K562 (cell line): ENCODE measurements around the gene TUBB4B. TPM values are rescaled to one million over a fixed set of nuclear protein-coding genes. Genes with fewer than 3 reads are reported as not detected.

Experiments used
- CSDE1 ChIP-seq, 2 experiments: fragments of 450-650 bp; IDR thresholded peaks; 2 replicates each; pipeline ENCODE4 v1.6.1; 2016; ENCODE audit warnings: mild to moderate bottlenecking in 1 of 2
- E2F1 ChIP-seq: sonication (generic); formaldehyde crosslinking; IDR thresholded peaks from 2 replicates; pipeline ENCODE4 v1.8.1; 2023; ENCODE audit warnings: mild to moderate bottlenecking, missing genetic modification reagents, moderate library complexity
- E2F3 ChIP-seq: fragments of 250-450 bp; sonication (Bioruptor Pico); IDR thresholded peaks from 2 replicates; pipeline ENCODE4 v1.4.0; 2020; ENCODE audit warnings: mild to moderate bottlenecking
- EGR1 ChIP-seq: fragments of 450-650 bp; conservative IDR thresholded peaks from 2 replicates; pipeline ENCODE4 v1.6.1; 2017; ENCODE audit warnings: mild to moderate bottlenecking
- FOXA1 ChIP-seq: fragments of 450-650 bp; IDR thresholded peaks from 2 replicates; pipeline ENCODE4 v1.6.1; 2016; ENCODE audit warnings: mild to moderate bottlenecking, borderline replicate concordance
- FOXP1 ChIP-seq: sonication (generic); formaldehyde crosslinking; IDR thresholded peaks from 2 replicates; pipeline ENCODE4 v1.8.0; 2022; ENCODE audit warnings: mild to moderate bottlenecking, missing genetic modification reagents
- ID3 ChIP-seq, 2 experiments: fragments of 250-450 bp in 1 of 2; fragments of 450-650 bp in 1 of 2; sonication (Bioruptor Pico) in 1 of 2; IDR thresholded peaks; 2 replicates each; pipeline versions ENCODE4 v1.6.1 to v1.8.0; 2016 to 2021; ENCODE audit warnings: mild to moderate bottlenecking in 2 of 2, moderate library complexity in 2 of 2, missing compliant biosample characterization in 1 of 2, missing genetic modification characterization in 1 of 2
- KDM4B ChIP-seq, 2 experiments: fragments of 450-650 bp in 1 of 2; sonication (generic) in 1 of 2; IDR thresholded peaks; 2 replicates each; pipeline ENCODE4 v1.6.1; 2016 to 2017; ENCODE audit warnings: borderline replicate concordance in 2 of 2, antibody characterized with exemption in 1 of 2, low read depth in 1 of 2, mild to moderate bottlenecking in 1 of 2
- MYC ChIP-seq, 2 experiments: fragments of 250-450 bp in 1 of 2; sonication (Bioruptor Pico) in 1 of 2; IDR thresholded peaks; 2 replicates each; pipeline versions ENCODE4 v1.5.1 to v1.6.1; 2012 to 2021; ENCODE audit warnings: low read depth in 2 of 2, borderline replicate concordance in 1 of 2, improper control_type of control experiment in 1 of 2, low read length in 1 of 2, mild to moderate bottlenecking in 1 of 2, moderate library complexity in 1 of 2
- NR2F6 ChIP-seq: fragments of 450-650 bp; formaldehyde crosslinking; IDR thresholded peaks from 2 replicates; pipeline ENCODE4 v1.4.0; 2020; ENCODE audit warnings: mild to moderate bottlenecking
- POLR2B ChIP-seq: fragments of 450-650 bp; IDR thresholded peaks from 2 replicates; pipeline ENCODE4 v1.6.1; 2018; ENCODE audit warnings: low read depth; ENCODE audit not compliant: partially characterized antibody
- SMARCA5 ChIP-seq: fragments of 450-650 bp; IDR thresholded peaks from 2 replicates; pipeline ENCODE4 v1.6.1; 2016
- TAF15 ChIP-seq: fragments of 200-400 bp; formaldehyde crosslinking; IDR thresholded peaks from 2 replicates; pipeline ENCODE4 v1.6.1; 2017; ENCODE audit warnings: mild to moderate bottlenecking, low read depth, low read length, moderate library complexity
- ZNF175 ChIP-seq: fragments of 200-800 bp; sonication (Bioruptor generic); IDR thresholded peaks from 2 replicates; pipeline ENCODE4 v1.6.1; 2016; ENCODE audit warnings: low read depth, mild to moderate bottlenecking, missing genetic modification characterization, missing compliant biosample characterization
- ZNF449 ChIP-seq: fragments of 250-450 bp; sonication (Bioruptor Pico); IDR thresholded peaks from 2 replicates; pipeline ENCODE4 v1.8.0; 2022; ENCODE audit warnings: moderate library complexity, mild to moderate bottlenecking, inconsistent platforms
- polyA plus RNA-seq, 8 experiments: library from polyadenylated mRNA; depleted of rRNA in 4 of 8; stranded (reverse) in 5 of 8; unstranded in 3 of 8; fragments of >200 nt; fragmentation: Nextera tagmentation in 2 of 8; fragmentation: Illumina TruSeq in 1 of 8; extraction: Ambion mirVana in 2 of 8; extraction: Trizol in 1 of 8; gene quantifications; 2 replicates each; pipeline versions ENCODE4 v1.2.1 to v1.2.3, GENCODE V29; 2011 to 2014; ENCODE audit warnings: inconsistent platforms in 1 of 8, missing spikeins in 1 of 8
- total RNA-seq, 7 experiments: library from RNA; depleted of rRNA in 6 of 7; stranded (reverse); fragments of >200 nt in 6 of 7; fragmentation: Illumina TruSeq in 2 of 7; extraction: Trizol in 2 of 7; gene quantifications; 2 replicates each; pipeline versions ENCODE4 v1.2.1 to v1.2.3, GENCODE V29; 2011 to 2021; ENCODE audit warnings: low replicate concordance in 1 of 7
- TF ChIP-seq, protein P1 (sequence below): sonication (generic); formaldehyde crosslinking; IDR thresholded peaks from 2 replicates; pipeline ENCODE4 v1.5.0; 2020; ENCODE audit warnings: missing genetic modification reagents
- TF ChIP-seq, protein P2 (sequence below), 3 experiments: fragments of 200-800 bp in 1 of 3; sonication (Bioruptor generic) in 1 of 3; sonication (generic) in 1 of 3; formaldehyde crosslinking in 1 of 3; IDR thresholded peaks; 2 replicates each; pipeline versions ENCODE4 v1.6.1 to v1.8.0; 2016 to 2022; ENCODE audit warnings: mild to moderate bottlenecking in 2 of 3, missing compliant biosample characterization in 2 of 3, missing genetic modification characterization in 2 of 3, missing genetic modification reagents in 1 of 3
- TF ChIP-seq, protein P3 (sequence below): sonication (generic); formaldehyde crosslinking; IDR thresholded peaks from 2 replicates; pipeline ENCODE4 v1.9.0; 2022; ENCODE audit warnings: mild to moderate bottlenecking, missing genetic modification reagents
- TF ChIP-seq, protein P4 (sequence below): fragments of 250-450 bp; sonication (Bioruptor Pico); IDR thresholded peaks from 2 replicates; pipeline ENCODE4 v1.8.0; 2021; ENCODE audit warnings: mild to moderate bottlenecking, moderate library complexity

The TUBB4B gene
- total and polyA plus RNA-seq, 9 of the 15 experiments (the other 6 are each of a cell fraction or from before 2014, with no cell fraction given), result 24.1 to 443 (median 268) TPM

DNA sequence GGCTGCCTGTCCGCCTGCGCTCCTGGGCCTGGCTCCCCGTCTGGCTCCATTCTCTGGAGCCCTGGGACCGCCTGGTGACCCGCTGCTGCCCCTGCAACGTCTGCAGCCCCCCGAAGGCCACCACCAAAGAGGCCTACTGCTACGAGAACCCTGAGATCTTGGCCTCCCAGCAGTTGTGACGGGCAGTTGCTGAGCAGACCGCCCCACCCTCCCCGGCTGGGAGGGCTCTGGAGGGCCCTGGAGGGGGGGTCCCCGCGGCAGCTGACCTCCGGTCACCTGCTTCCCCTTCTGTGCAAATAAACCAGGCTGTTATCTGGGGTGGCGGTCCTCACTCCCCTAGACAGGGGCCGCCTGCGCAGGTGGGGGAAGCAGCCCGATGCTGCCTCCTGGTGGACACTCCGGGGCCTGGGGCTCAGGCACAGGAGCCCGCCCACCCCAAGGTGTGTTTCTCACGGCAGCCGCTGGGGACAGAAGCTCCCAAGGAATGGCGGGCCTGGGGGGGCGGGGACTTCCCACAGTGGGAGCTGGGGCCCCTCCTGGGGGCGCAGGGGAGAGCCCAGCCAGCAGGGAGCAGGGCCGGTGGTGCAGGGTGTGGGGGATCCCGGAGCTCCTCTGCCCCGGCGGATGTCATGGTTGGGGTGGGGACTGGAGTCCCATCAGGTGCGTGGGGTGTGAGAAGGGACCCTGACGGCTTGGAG is 4.7 kb upstream of the TUBB4B start (continued):
- TF ChIP-seq, protein P1, sequence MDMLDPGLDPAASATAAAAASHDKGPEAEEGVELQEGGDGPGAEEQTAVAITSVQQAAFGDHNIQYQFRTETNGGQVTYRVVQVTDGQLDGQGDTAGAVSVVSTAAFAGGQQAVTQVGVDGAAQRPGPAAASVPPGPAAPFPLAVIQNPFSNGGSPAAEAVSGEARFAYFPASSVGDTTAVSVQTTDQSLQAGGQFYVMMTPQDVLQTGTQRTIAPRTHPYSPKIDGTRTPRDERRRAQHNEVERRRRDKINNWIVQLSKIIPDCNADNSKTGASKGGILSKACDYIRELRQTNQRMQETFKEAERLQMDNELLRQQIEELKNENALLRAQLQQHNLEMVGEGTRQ (CRISPR knock-in tag), result peak; percentile 52; the same call in 1 of the 2 replicates
- peak; percentile 82 for TF ChIP-seq EGR1
- TF ChIP-seq FOXP1, result peak; percentile 88; the same call in 1 of the 2 replicates
- peak; percentile 61; the same call in 1 of the 2 replicates for TF ChIP-seq FOXA1
- TF ChIP-seq, protein P2, sequence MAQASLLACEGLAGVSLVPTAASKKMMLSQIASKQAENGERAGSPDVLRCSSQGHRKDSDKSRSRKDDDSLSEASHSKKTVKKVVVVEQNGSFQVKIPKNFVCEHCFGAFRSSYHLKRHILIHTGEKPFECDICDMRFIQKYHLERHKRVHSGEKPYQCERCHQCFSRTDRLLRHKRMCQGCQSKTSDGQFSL (CRISPR knock-in tag; IDR thresholded peaks at IDR 0.05), result peak; percentile 96
- TF ChIP-seq, protein P2 (tag; IDR thresholded peaks at IDR 0.05), result peak in 1 of 2 experiments; percentile 89; a peak in 2 of 4 replicates
- TF ChIP-seq, protein P3, sequence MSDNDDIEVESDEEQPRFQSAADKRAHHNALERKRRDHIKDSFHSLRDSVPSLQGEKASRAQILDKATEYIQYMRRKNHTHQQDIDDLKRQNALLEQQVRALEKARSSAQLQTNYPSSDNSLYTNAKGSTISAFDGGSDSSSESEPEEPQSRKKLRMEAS (CRISPR knock-in tag), result peak; percentile 75
- TF ChIP-seq POLR2B, result no peak
- no peak for TF ChIP-seq ZNF175 (CRISPR knock-in tag)
- TF ChIP-seq E2F1 (CRISPR knock-in tag), result peak; percentile 87
- TF ChIP-seq CSDE1 (IDR thresholded peaks at IDR 0.05), result no peak
- no peak for TF ChIP-seq ID3 (CRISPR knock-in tag; IDR thresholded peaks at IDR 0.05)
- peak; percentile 84 for TF ChIP-seq ID3 (tag; IDR thresholded peaks at IDR 0.05)
- peak; percentile 16; the same call in 1 of the 2 replicates for TF ChIP-seq SMARCA5
- no peak for TF ChIP-seq TAF15
- TF ChIP-seq E2F3, result no peak
- no peak for TF ChIP-seq NR2F6
- no peak for TF ChIP-seq ZNF449
- TF ChIP-seq MYC (IDR thresholded peaks at IDR 0.05; ENCODE audit: low read depth, low read length), result peak; percentile 72
- TF ChIP-seq MYC (CRISPR knock-in tag; IDR thresholded peaks at IDR 0.05; ENCODE audit: borderline replicate concordance, low read depth), result no peak
- TF ChIP-seq, protein P4, sequence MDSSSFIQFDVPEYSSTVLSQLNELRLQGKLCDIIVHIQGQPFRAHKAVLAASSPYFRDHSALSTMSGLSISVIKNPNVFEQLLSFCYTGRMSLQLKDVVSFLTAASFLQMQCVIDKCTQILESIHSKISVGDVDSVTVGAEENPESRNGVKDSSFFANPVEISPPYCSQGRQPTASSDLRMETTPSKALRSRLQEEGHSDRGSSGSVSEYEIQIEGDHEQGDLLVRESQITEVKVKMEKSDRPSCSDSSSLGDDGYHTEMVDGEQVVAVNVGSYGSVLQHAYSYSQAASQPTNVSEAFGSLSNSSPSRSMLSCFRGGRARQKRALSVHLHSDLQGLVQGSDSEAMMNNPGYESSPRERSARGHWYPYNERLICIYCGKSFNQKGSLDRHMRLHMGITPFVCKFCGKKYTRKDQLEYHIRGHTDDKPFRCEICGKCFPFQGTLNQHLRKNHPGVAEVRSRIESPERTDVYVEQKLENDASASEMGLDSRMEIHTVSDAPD (CRISPR knock-in tag), result no peak
- TF ChIP-seq KDM4B (IDR thresholded peaks at IDR 0.05; ENCODE audit: borderline replicate concordance in 2 of 2, low read depth in 1 of 2), result 0 out of 4 replicates have a peak, but pooled peaks of 1 of the 2 experiments have one; percentile 53
